ENCODE data around the gene LRRK2. TPM values are rescaled to one million over a fixed set of nuclear protein-coding genes. Genes with fewer than 3 reads are reported as not detected.

The LRRK2 gene
- polyA plus RNA-seq, 1 donor (not counting 4 experiments of a cell fraction or from before 2014, with no cell fraction given) = 0.25 TPM

DNA sequence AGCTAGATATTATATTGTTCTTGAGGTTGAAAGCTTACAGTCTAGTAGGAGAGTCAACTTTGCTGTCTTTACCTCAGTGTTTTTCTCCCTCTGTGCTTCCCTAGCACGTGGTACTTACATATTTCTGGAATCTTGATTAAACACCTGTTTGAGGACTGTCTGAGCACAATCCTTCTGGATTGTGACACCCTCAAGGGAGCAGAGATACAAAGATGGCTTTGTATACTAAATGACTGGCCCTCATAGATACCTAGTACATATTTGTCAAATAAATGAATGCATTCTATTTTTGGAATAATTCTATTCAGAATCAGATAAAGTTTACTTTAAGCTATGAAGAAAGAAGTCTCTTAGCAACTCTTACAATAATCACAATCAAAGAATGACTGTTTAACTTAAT, 113.3 kb downstream of the LRRK2 start:
- Histone ChIP-seq H3K4me1 (ENCODE audit: control insufficient read depth, extremely low read depth, insufficient read depth, low read length) (peaks cover 16% of the 10 kb centered on the region), H4K20me1 (ENCODE audit: control insufficient read depth, extremely low read depth, insufficient read depth, low read length) (no peaks in the 10 kb centered on the region), H3K27ac (ENCODE audit: control insufficient read depth, insufficient read depth, low read length) (no peak overlapping the region), H3K9me3 (ENCODE audit: control insufficient read depth, low read depth, low read length) (no peaks in the 10 kb centered on the region), H3K9ac (ENCODE audit: control insufficient read depth, extremely low read depth, insufficient read depth, low read length) (no peak overlapping the region), H3K79me2 (ENCODE audit: control insufficient read depth, insufficient read depth, low read length) (no peaks in the 10 kb centered on the region), H3K9me1 (ENCODE audit: control insufficient read depth, extremely low read depth, insufficient read depth, low read length) (no peaks in the 10 kb centered on the region), H2AFZ (ENCODE audit: control insufficient read depth, low read length) (no peak overlapping the region), H3K4me3 (ENCODE audit: control insufficient read depth in 2 of 3, extremely low read depth in 1 of 3, insufficient read depth in 2 of 3, low read depth in 1 of 3, low read length in 3 of 3) (no peak overlapping the region), H3K36me3 (ENCODE audit: control insufficient read depth in 2 of 2, extremely low read depth in 1 of 2, insufficient read depth in 2 of 2, low read length in 2 of 2) (no peaks in the 10 kb centered on the region), H3K27me3 (ENCODE audit: control insufficient read depth, extremely low read depth, insufficient read depth, low read length) (no peaks in the 10 kb centered on the region), H3K4me2 (ENCODE audit: control insufficient read depth, extremely low read depth, insufficient read depth, low read depth, low read length) (no peak overlapping the region)
- DNase-seq (ENCODE audit: low read depth, low spot score) = no peak
- FAIRE-seq = no peak
- TF ChIP-seq, protein P1, sequence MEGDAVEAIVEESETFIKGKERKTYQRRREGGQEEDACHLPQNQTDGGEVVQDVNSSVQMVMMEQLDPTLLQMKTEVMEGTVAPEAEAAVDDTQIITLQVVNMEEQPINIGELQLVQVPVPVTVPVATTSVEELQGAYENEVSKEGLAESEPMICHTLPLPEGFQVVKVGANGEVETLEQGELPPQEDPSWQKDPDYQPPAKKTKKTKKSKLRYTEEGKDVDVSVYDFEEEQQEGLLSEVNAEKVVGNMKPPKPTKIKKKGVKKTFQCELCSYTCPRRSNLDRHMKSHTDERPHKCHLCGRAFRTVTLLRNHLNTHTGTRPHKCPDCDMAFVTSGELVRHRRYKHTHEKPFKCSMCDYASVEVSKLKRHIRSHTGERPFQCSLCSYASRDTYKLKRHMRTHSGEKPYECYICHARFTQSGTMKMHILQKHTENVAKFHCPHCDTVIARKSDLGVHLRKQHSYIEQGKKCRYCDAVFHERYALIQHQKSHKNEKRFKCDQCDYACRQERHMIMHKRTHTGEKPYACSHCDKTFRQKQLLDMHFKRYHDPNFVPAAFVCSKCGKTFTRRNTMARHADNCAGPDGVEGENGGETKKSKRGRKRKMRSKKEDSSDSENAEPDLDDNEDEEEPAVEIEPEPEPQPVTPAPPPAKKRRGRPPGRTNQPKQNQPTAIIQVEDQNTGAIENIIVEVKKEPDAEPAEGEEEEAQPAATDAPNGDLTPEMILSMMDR (optimal IDR thresholded peaks at IDR 0.05 in 1 of 3, IDR thresholded peaks at IDR 0.05 in 1 of 3, conservative IDR thresholded peaks at IDR 0.05 in 1 of 3; ENCODE audit: extremely low read depth in 1 of 3, insufficient read depth in 2 of 3, low read length in 3 of 3) = no peak
- TF ChIP-seq EZH2 (IDR thresholded peaks at IDR 0.05; ENCODE audit: low read length) = no peak
- dilution Hi-C loops (cut with MboI; ENCODE audit: extremely low pct_ligation_motif_present, low sequenced_read_pairs) = loop anchor here (25.0 kb wide), 1 partner anchor 499 kb away; no protein-coding TSS in a partner anchor

DNA sequence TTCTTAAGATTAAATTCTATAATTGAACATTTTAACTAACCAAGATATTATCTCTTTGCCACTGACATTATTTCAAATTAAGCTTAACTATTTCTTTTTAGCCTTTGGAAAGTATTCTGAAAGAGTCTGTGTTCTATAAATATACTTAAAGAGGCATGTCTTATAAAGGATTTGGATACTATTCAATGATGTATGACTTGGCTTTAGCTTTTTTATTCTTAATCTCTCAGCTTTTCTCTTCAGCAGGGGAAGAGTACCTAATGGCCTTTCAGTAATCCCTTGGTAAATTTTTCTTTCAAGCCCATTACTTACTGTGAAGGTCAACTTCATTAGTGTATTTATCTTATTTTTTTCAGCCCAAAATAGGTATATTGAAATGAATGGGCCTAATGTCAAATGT, 113.8 kb downstream of the LRRK2 start:
- dilution Hi-C loops (cut with MboI; ENCODE audit: extremely low pct_ligation_motif_present, low sequenced_read_pairs) = loop anchor here (25.0 kb wide), 1 partner anchor 499 kb away; no protein-coding TSS in a partner anchor
- H3K9ac ChIP-seq (ENCODE audit: control insufficient read depth, extremely low read depth, insufficient read depth, low read length) = no peak overlapping the region
- FAIRE-seq (no peak), DNase-seq (ENCODE audit: low read depth, low spot score) (no peak)
- no peaks in the 10 kb centered on the region for H3K27me3 ChIP-seq (ENCODE audit: control insufficient read depth, extremely low read depth, insufficient read depth, low read length)
- no peak overlapping the region for H3K27ac ChIP-seq (ENCODE audit: control insufficient read depth, insufficient read depth, low read length)
- no peak overlapping the region for H3K4me3 ChIP-seq (ENCODE audit: control insufficient read depth in 2 of 3, extremely low read depth in 1 of 3, insufficient read depth in 2 of 3, low read depth in 1 of 3, low read length in 3 of 3)
- H3K4me1 ChIP-seq (ENCODE audit: control insufficient read depth, extremely low read depth, insufficient read depth, low read length) = peaks cover 16% of the 10 kb centered on the region
- no peaks in the 10 kb centered on the region for H3K36me3 ChIP-seq (ENCODE audit: control insufficient read depth in 2 of 2, extremely low read depth in 1 of 2, insufficient read depth in 2 of 2, low read length in 2 of 2)
- H3K4me2 ChIP-seq (ENCODE audit: control insufficient read depth, extremely low read depth, insufficient read depth, low read depth, low read length) = no peak overlapping the region
- no peaks in the 10 kb centered on the region for H4K20me1 ChIP-seq (ENCODE audit: control insufficient read depth, extremely low read depth, insufficient read depth, low read length)
- H3K9me1 ChIP-seq (ENCODE audit: control insufficient read depth, extremely low read depth, insufficient read depth, low read length) = no peaks in the 10 kb centered on the region
- H2AFZ ChIP-seq (ENCODE audit: control insufficient read depth, low read length) = no peak overlapping the region
- H3K9me3 ChIP-seq (ENCODE audit: control insufficient read depth, low read depth, low read length) = no peaks in the 10 kb centered on the region
- H3K79me2 ChIP-seq (ENCODE audit: control insufficient read depth, insufficient read depth, low read length) = no peaks in the 10 kb centered on the region
- TF ChIP-seq EZH2 (IDR thresholded peaks at IDR 0.05; ENCODE audit: low read length) = no peak
- TF ChIP-seq, protein P1 (optimal IDR thresholded peaks at IDR 0.05 in 1 of 3, IDR thresholded peaks at IDR 0.05 in 1 of 3, conservative IDR thresholded peaks at IDR 0.05 in 1 of 3; ENCODE audit: extremely low read depth in 1 of 3, insufficient read depth in 2 of 3, low read length in 3 of 3) = no peak

All from keratinocyte (primary cell).